Smooth muscle cell (in vitro differentiated cells): ENCODE measurements around the gene SLC7A5. TPM values are rescaled to one million over a fixed set of nuclear protein-coding genes. Genes with fewer than 3 reads are reported as not detected.
A peak's percentile ranks its signal among the peaks of the same experiment; 100 is the strongest.
"Not testable (repeated sequence)": the region's sequence is repeated elsewhere in the genome, so short reads cannot be mapped to it uniquely, and the experiment has no call there.

Experiments
- DNase-seq: peaks from one replicate; lab custom pipeline; 2025; ENCODE audit not compliant: unreplicated experiment; lab: John Stamatoyannopoulos, UW
- H2AFZ ChIP-seq: fragments of 200-600 bp; sonication (generic); 2 replicates; pipeline ENCODE4 v1.6.0; 2016; ENCODE audit warnings: antibody characterized with exemption, low read depth, mild to moderate bottlenecking
- H3F3A ChIP-seq: fragments of 200-600 bp; sonication (generic); 2 replicates; pipeline ENCODE4 v1.6.0; 2017; ENCODE audit warnings: antibody characterized with exemption, low read depth
- H3K27ac ChIP-seq: fragments of 200-600 bp; sonication (generic); 2 replicates; pipeline ENCODE4 v1.5.1; 2016; ENCODE audit warnings: low read depth, mild to moderate bottlenecking
- H3K27me3 ChIP-seq: fragments of 200-600 bp; sonication (generic); 2 replicates; pipeline ENCODE4 v1.6.1; 2016; ENCODE audit warnings: low read depth, mild to moderate bottlenecking
- H3K36me3 ChIP-seq: fragments of 200-600 bp; sonication (generic); 2 replicates; pipeline ENCODE4 v1.5.1; 2016; ENCODE audit warnings: low read depth
- H3K4me1 ChIP-seq: fragments of 200-600 bp; sonication (generic); 2 replicates; pipeline ENCODE4 v1.5.1; 2016; ENCODE audit warnings: low read depth
- H3K4me2 ChIP-seq: fragments of 200-600 bp; sonication (generic); 2 replicates; pipeline ENCODE4 v1.6.0; 2016; ENCODE audit warnings: mild to moderate bottlenecking
- H3K4me3 ChIP-seq: fragments of 200-600 bp; sonication (generic); 2 replicates; pipeline ENCODE4 v1.5.1; 2016; ENCODE audit warnings: mild to moderate bottlenecking
- H3K79me2 ChIP-seq: fragments of 200-600 bp; sonication (generic); 2 replicates; pipeline ENCODE4 v1.6.0; 2016; ENCODE audit warnings: low read depth, mild to moderate bottlenecking
- H3K9ac ChIP-seq: fragments of 200-600 bp; sonication (generic); 2 replicates; pipeline ENCODE4 v1.6.0; 2016; ENCODE audit warnings: low read depth
- H3K9me3 ChIP-seq: fragments of 200-600 bp; sonication (generic); replicated peaks from 2 replicates; pipeline ENCODE4 v1.5.1; 2016; ENCODE audit warnings: low read depth
- H4K20me1 ChIP-seq: fragments of 200-600 bp; sonication (generic); 2 replicates; pipeline ENCODE4 v1.6.0; 2016; ENCODE audit warnings: low read depth
- WGBS: methylation state at CpG from one replicate; pipeline ENCODE4 v1.1.7; 2016; ENCODE audit warnings: low lambda C conversion rate; 5-methylcytosine and 5-hydroxymethylcytosine counted together
- polyA plus RNA-seq: library from polyadenylated mRNA; unstranded; fragments of >200 nt; fragmentation: Nextera tagmentation; extraction: Ambion mirVana; gene quantifications from 2 replicates; pipeline ENCODE4 v1.2.1, GENCODE V29; 2016
- total RNA-seq: library from RNA; depleted of rRNA; stranded (reverse); fragments of >200 nt; gene quantifications from 2 replicates; pipeline ENCODE4 v1.2.3, GENCODE V29; 2014
- TF ChIP-seq, protein P1 (sequence below): fragments of 200-600 bp; sonication (generic); IDR thresholded peaks from 2 replicates; pipeline ENCODE4 v1.5.1; 2017; ENCODE audit warnings: borderline replicate concordance, mild to moderate bottlenecking, antibody characterized with exemption; ENCODE audit not compliant: insufficient read depth, poor library complexity, severe bottlenecking

Gene SLC7A5
- total RNA-seq (40.5 and 51.3 TPM in 2 replicates), polyA plus RNA-seq (58.8 and 153 TPM in 2 replicates)

DNA sequence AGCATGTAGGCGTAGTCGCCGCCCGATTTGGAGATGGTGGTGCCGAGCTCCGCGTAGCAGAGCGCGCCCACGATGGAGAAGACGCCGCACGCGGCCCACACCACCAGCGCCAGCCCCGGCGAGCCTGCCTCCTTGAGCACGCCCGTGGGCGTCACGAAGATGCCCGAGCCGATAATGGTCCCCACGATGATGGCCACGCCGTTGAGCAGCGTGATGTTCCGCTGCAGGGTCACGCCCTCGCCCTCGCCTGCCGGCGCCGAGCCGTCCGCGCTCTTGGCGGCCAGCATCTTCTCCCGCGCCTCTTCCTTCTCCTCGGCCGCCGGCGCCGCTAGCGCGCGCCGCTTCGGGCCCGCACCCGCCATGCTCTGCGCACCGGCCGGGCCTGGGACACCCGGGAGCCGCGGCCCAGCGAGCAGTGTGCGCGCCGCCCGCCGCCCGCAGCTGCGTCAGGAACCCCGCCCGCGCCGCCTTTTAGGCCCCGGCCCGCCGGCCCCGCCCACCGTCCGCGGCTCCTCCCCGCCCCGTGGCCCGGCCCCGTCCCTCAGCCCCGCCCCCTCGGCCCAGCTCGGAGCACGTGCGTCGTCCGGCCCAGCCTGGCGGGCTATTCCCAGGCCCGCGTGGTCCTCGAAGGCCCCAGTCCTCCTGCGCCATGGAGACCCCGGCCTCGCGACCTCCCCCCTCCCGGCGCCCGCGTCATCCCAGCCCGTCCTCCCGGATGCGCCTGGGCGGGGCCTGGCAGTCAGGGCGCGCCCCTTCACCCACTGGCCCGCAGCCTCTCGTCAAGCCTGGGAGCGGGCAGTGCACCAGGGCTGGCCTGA is at the start of gene SLC7A5:
TSS of gene SLC7A5 (minus strand) at position 447 of the 818 bp plus-strand sequence. CDS start at position 362, 85 bp downstream.
- not testable (repeated sequence) for H3K27me3 ChIP-seq, H2AFZ ChIP-seq, H3K9me3 ChIP-seq, H3K36me3 ChIP-seq
- under 1% methylated on average over 56 of the region's 109 CpGs for WGBS
- DNase-seq, result peak; percentile 68
- Histone ChIP-seq H3K27ac (peak within 1 kb of the TSS; percentile 91), H3K79me2 (peaks cover 35% of the 10 kb centered on the region), H3K4me2 (peak within 1 kb of the TSS; percentile 86), H3F3A (peaks cover 18% of the 10 kb centered on the region), H3K4me1 (peaks cover 13% of the 10 kb centered on the region), H3K9ac (peak within 1 kb of the TSS; percentile 79), H4K20me1 (peaks cover 45% of the 10 kb centered on the region), H3K4me3 (peak within 1 kb of the TSS; percentile 60)

DNA sequence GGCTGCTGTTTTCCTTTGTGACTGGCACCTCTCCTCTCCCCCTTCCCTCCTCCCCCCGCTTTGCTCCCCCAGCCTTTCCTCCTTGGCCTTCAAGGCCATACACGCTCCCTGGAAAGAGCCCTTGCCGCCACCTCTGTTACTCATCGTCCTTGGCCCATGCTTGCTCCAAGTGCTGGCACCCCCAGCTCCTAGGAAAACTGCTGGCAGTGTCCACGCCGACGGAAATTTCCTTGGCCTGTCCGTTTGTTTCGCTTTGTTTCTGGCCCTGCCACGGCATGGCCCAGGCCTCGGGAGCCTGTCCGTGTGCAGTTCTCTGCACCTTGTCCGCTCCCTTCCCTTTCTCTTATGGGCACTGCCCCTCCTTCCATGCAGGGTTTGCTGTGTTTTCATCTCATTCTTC is 49.0 kb upstream of the SLC7A5 start:
- WGBS, result 92% methylated on average over 11 of the region's 13 CpGs
- TF ChIP-seq, protein P1, sequence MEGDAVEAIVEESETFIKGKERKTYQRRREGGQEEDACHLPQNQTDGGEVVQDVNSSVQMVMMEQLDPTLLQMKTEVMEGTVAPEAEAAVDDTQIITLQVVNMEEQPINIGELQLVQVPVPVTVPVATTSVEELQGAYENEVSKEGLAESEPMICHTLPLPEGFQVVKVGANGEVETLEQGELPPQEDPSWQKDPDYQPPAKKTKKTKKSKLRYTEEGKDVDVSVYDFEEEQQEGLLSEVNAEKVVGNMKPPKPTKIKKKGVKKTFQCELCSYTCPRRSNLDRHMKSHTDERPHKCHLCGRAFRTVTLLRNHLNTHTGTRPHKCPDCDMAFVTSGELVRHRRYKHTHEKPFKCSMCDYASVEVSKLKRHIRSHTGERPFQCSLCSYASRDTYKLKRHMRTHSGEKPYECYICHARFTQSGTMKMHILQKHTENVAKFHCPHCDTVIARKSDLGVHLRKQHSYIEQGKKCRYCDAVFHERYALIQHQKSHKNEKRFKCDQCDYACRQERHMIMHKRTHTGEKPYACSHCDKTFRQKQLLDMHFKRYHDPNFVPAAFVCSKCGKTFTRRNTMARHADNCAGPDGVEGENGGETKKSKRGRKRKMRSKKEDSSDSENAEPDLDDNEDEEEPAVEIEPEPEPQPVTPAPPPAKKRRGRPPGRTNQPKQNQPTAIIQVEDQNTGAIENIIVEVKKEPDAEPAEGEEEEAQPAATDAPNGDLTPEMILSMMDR, result no peak
- H3K9me3 ChIP-seq, result no peaks in the 10 kb centered on the region
- H3K4me2 ChIP-seq, result no peak overlapping the region
- H3K27ac ChIP-seq, result no peak overlapping the region
- H4K20me1 ChIP-seq, result no peaks in the 10 kb centered on the region
- H3K9ac ChIP-seq, result no peak overlapping the region
- no peaks in the 10 kb centered on the region for H3F3A ChIP-seq
- no peak for DNase-seq
- H3K4me3 ChIP-seq, result no peak overlapping the region
- H3K79me2 ChIP-seq, result no peaks in the 10 kb centered on the region
- H3K27me3 ChIP-seq, result no peaks in the 10 kb centered on the region
- no peaks in the 10 kb centered on the region for H3K4me1 ChIP-seq
- no peak overlapping the region for H2AFZ ChIP-seq
- no peaks in the 10 kb centered on the region for H3K36me3 ChIP-seq

DNA sequence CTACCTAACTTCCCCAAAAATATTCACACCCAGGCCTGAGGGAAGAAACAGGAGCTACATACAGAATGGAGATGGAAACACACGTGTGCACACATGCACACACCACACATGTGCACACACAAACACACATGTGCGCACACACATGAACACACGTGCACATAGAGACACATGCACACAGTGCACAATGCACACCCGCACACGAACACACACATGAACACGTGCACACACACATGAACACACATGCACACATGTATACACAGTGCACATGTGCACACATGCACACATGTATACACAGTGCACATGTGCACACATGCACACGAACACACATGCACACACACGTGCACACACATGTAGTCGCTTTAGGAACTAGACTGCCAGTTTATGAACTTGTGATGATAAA is 48.2 kb upstream of the SLC7A5 start:
- H3K4me1 ChIP-seq, result no peaks in the 10 kb centered on the region
- H3F3A ChIP-seq, result no peaks in the 10 kb centered on the region
- 94% methylated on average over 9 of the region's 9 CpGs for WGBS
- H3K27me3 ChIP-seq, result no peaks in the 10 kb centered on the region
- no peak overlapping the region for H3K4me2 ChIP-seq
- DNase-seq, result no peak
- no peaks in the 10 kb centered on the region for H3K79me2 ChIP-seq
- H4K20me1 ChIP-seq, result no peaks in the 10 kb centered on the region
- H3K9me3 ChIP-seq, result no peaks in the 10 kb centered on the region
- no peak overlapping the region for H2AFZ ChIP-seq
- TF ChIP-seq, protein P1, result no peak
- H3K9ac ChIP-seq, result no peak overlapping the region
- H3K36me3 ChIP-seq, result no peaks in the 10 kb centered on the region
- no peak overlapping the region for H3K4me3 ChIP-seq
- H3K27ac ChIP-seq, result no peak overlapping the region

DNA sequence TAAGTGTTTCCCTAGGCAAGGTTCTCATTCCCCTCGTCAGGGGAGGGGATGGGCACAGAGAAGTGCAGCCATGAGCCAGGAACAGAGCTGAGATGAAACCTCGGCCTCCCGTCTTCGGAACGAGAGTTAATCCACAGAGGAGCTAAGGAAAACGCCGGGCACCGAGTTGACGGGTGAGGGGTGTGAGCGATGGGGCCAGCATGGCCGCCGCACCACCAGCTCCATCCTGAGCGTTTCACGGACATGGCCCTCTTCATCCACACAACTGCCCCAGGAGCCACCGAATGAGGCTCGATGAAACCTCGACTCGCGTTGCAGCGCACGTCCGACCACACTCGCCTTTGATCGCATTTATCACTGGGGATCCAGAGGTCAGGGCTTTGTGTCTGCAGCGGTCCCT is 45.5 kb upstream of the SLC7A5 start:
- Histone ChIP-seq H4K20me1 (no peaks in the 10 kb centered on the region), H3K4me2 (no peak overlapping the region), H3K79me2 (no peaks in the 10 kb centered on the region), H3K27ac (no peak overlapping the region), H3K36me3 (no peaks in the 10 kb centered on the region), H3K9me3 (no peaks in the 10 kb centered on the region), H3K27me3 (no peaks in the 10 kb centered on the region), H3K4me1 (no peaks in the 10 kb centered on the region), H2AFZ (no peak overlapping the region), H3F3A (no peaks in the 10 kb centered on the region), H3K4me3 (no peak overlapping the region), H3K9ac (no peak overlapping the region)
- TF ChIP-seq, protein P1, result no peak
- no peak for DNase-seq
- 94% methylated on average over 23 of the region's 25 CpGs for WGBS

DNA sequence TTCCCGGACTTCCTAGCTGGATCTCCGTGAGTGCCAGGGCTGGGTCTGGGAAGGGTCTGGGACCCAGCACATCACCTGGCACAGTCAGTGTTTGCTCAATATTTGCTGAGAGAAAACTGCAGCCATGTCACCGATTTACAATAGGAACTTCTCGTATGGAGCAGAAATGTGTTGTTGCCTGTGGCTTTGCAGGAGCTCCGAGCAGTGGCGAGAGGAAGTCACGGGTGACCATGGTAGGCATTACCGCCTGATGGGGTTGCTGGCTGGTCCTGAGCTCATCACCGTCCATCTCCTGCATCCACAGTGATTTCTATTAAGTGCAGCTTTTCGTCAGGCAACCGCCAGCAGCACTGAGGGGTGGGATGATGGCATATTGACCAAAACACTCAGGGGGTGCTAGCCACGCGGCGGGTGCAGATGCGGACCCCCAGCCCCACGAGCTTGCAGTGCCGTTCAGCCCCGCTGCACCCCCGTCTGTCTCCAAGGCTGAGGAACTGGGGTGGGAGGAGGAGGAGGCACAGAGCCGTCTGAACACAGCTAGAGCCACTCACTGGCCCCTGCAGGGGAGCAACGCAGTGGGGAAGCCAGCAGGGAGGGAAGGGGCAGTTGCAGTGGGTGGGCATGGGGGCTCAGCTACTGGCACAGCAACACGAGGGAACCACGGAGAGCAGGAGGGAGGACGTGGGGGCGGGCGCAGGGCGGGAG is 44.9 kb upstream of the SLC7A5 start:
- H3K27me3 ChIP-seq, H3K27ac ChIP-seq, H3K9me3 ChIP-seq, H3K79me2 ChIP-seq, H4K20me1 ChIP-seq, H2AFZ ChIP-seq, DNase-seq, H3K4me1 ChIP-seq, H3K4me3 ChIP-seq, H3F3A ChIP-seq, H3K36me3 ChIP-seq, H3K4me2 ChIP-seq, H3K9ac ChIP-seq: not testable (repeated sequence)
- WGBS, result 95% methylated on average over 24 of the region's 27 CpGs

DNA sequence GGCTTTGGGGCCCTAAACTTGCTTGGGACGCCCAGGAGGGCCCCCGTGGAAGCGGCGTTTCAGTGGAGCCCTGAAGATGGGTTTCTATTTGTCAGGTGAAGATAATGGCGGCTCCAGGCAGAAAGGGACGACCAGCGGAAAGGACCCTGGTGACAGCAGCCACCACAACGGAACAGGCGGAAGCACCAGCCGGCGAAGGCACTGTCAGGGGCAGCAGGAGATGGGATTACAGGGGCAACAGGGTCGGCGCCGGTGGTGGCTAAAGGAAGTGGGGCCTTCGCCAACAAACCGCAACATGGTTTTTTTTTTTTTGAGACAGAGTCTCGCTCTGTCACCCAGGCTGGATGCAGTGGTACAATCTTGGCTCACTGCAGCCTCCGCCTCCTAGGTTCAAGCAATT is 43.4 kb upstream of the SLC7A5 start:
- H3F3A ChIP-seq, H3K27me3 ChIP-seq, H3K4me3 ChIP-seq, H3K9ac ChIP-seq, H3K9me3 ChIP-seq, H3K27ac ChIP-seq, H3K36me3 ChIP-seq, DNase-seq, H3K4me1 ChIP-seq, H2AFZ ChIP-seq, H3K4me2 ChIP-seq, H3K79me2 ChIP-seq, H4K20me1 ChIP-seq: not testable (repeated sequence)
- 92% methylated on average over 18 of the region's 18 CpGs for WGBS
